Globus pallidus (tissue), 1 donor: ENCODE measurements around the gene CNPY3.
"Not testable (repeated sequence)": the region's sequence is repeated elsewhere in the genome, so short reads cannot be mapped to it uniquely, and the experiment has no call there.

Source experiments
- DNase-seq: peaks from one replicate; pipeline ENCODE4 v3.0.0-alpha.2; 2015; ENCODE audit warnings: low spot score

Gene CNPY3

DNA sequence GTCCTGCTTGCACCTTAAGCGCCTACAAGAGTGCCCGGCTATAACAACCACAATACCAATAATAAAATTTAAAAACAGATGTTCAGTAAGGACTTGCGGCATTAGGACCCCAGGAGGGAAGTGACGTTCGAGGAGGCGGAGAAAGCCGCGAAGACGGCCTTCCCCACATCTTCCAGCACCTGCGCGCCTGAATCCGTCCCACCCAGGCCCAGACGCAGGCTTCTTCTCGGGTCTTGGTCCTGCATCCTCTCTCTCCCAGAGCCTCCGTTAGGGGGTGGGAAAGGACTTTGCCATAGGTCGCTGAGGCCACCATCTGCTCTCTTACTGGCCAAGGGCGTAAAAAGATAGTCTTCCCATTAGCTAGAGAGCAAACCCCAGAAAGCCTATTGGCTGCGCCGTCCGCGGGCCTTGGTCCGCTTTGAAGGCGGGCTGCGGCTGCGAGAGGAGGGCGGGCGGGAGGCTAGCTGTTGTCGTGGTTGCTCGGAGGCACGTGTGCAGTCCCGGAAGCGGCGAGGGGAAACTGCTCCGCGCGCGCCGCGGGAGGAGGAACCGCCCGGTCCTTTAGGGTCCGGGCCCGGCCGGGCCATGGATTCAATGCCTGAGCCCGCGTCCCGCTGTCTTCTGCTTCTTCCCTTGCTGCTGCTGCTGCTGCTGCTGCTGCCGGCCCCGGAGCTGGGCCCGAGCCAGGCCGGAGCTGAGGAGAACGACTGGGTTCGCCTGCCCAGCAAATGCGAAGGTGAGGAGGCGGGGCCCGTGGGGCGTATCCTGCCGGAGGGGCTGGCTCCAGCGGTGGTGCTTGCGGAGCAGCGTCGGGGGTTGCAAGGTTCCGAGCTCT lies at the start of gene CNPY3:
TSS of gene CNPY3 (plus strand) at position 495 of the 835 bp plus-strand sequence. CDS start at position 586, 91 bp downstream.
- peak; percentile 95 for DNase-seq

- DNase-seq, result not testable (repeated sequence)
Measured at GRCh38 chr6:42880240-42880817, 49.0 kb upstream of the CNPY3 start.

- not testable (repeated sequence) for DNase-seq
Measured at GRCh38 chr6:42880871-42881270, 48.4 kb upstream of the CNPY3 start.

DNA sequence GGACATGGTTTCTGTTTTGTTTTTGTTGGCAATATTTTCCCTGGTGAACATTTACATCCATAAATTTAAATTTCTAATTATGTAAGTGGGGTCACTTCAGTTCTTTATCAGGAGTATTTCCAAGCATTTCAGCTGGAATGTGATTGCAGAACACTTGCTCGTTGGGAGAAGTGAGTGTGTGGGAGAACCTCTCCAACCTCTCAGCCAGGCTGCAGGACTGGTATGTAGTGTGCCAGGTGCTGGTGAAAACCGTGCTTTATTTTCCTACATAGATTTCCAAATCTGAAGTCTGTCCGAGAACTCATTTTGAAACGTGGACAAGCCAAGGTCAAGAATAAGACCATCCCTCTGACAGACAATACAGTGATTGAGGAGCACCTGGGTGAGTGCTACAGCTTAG lies 43.6 kb upstream of the CNPY3 start:
- no peak for DNase-seq

- DNase-seq, result not testable (repeated sequence)
Measured at GRCh38 chr6:42888201-42888600, 41.1 kb upstream of the CNPY3 start.

- DNase-seq, result no peak
Measured at GRCh38 chr6:42889815-42890214, 39.5 kb upstream of the CNPY3 start.

- peak; percentile 94 for DNase-seq
Measured at GRCh38 chr6:42890311-42891198, 38.7 kb upstream of the CNPY3 start.

DNA sequence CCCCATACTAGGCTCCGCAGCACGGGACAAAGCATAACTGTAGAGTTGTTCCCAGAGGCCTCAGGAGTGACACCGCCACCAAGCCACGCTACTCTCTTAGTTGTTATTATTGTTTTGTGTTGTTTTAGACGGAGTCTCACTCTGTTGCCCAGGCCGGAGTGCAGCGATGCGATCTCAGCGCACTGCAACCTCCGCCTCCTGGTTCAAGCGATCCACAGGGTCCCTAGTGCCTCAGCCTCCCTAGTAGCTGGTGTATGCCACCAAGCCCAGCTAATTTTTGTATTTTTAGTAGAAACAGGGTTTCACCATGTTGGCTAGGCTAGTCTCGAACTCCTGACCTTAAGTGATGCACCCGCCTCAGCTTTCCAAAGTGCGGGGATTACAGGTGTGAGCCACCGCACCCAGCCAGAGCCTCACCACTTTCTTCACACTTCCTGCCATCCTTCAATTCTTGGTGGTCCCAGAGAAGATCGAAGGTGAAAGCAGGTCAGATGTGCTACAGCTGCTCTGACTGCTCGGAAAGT lies 38.0 kb upstream of the CNPY3 start:
- no peak for DNase-seq

- DNase-seq, result not testable (repeated sequence)
Measured at GRCh38 chr6:42894041-42894828, 35.0 kb upstream of the CNPY3 start.

DNA sequence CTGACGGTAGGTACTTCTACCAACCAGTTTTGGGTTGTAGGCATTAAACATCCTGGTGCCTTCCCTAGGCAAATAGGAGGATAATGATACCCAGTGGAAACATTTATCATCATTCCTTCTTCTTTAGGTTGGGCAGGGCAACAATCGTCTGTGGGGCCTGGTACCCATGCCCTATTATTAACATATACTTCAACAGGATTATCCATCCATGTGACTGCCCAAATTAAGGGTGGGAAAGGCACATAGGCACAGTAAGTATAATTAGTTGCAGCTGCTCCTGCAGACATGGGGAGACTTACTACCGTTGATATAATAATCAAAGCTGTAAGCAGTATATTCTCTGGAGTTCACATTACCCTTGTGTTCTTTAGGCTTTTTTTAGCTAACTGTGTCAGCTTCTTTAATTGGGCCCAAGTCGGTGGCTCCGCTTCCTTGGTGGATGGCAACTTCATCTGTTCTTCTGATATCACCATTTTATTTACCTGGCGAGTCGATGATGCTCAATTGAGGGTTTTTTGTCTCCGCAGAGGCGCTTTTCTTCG lies 33.0 kb upstream of the CNPY3 start:
- no peak for DNase-seq

DNA sequence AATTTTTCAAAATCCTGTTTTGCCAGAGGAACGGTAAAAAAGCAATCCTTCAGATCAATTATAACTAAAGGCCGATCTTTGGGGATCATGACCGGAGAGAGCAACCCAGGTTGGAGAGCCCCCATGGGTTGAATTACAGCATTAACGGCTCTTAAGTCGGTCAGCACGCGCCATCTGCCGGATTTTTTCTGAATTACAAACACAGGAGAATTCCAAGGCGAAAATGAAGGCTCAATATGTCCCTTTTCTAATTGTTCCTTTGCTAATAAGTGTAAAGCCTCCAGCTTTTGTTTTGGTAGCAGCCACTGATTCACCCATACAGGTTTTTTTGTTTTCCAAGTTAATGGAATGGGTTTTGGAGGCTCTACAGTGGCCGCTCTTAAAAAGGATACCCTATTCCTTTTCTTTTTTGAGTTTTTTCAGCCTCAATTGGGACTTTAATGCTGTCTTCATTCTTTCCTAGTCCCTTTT lies 30.4 kb upstream of the CNPY3 start:
- peak; percentile 67 for DNase-seq

DNA sequence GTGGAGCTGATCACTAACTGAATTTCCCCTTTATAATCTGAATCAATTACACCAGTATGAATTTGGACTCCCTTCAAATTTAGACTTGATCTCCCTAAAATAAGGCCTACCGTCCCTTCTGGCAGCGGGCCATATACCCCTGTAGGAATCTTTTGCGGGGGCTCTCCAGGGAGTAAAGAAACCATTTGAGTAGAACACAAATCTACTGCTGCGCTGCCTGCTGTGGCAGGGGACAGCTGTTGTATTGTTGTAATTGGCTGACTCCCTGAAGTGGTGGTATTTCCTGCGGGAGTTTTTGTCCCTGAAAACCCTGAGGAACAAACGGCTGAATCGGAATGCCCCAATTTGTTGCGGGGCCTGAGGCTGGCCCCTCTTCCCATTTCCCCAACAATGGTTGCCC lies 29.4 kb upstream of the CNPY3 start:
- no peak for DNase-seq

DNA sequence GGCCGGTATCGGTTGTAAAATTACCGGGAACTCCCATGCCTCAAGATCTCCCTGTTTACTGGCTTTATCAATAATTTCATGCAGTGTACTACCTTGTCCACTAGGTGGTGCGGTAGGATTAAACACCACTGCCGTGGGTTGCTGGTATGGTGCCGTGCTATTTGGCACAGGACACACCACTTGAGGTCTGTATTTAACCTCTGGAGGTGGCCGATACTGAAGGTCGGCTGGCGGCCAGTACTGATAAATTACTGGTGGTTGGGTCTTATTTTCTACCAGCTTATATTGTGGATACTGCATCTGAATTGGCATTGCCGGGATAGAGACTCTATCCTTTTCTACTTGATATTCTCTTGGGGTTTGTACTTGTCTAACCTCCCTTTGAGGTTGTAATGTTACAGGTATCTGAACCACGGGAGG lies 27.7 kb upstream of the CNPY3 start:
- DNase-seq, result peak; percentile 78

DNA sequence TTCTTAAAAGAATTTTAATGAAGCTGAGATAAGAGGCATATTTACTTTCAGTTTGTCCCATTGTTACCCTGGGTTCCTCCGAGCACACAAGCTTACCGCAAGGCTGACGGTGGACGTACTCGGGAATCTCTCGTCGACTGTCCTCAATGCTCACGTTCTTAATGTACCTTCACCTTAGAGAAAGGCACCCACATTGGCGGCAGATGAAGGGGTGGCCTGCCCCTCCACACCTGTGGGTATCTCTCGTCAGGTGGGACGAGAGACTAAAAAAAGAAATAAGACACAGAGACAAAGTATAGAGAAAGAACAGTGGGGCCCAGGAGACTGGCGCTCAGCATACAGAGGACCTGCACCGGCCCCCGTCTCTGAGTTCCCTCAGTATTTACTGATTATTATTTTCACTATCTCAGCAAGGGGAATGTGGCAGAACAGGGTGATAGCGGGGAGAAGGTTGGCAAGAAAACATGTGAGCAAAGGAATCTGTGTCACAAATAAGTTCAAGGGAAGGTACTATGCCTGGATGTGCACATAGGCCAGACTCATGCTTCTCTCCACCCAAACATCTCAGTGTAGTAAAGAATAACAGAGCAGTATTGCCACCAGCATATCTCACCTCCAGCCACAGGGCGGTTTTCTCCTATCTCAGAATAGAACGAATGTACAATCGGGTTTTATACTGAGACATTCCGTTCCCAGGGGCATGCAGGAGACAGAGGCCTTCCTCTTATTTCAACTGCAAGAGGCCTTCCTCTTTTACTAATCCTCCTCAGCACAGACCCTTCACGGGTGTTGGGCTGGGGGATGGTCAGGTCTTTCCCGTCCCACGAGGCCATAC lies 26.6 kb upstream of the CNPY3 start:
- DNase-seq, result not testable (repeated sequence)

- DNase-seq, result no peak
Measured at GRCh38 chr6:42904467-42904866, 24.8 kb upstream of the CNPY3 start.

- no peak for DNase-seq
Measured at GRCh38 chr6:42907336-42907735, 21.9 kb upstream of the CNPY3 start.

DNA sequence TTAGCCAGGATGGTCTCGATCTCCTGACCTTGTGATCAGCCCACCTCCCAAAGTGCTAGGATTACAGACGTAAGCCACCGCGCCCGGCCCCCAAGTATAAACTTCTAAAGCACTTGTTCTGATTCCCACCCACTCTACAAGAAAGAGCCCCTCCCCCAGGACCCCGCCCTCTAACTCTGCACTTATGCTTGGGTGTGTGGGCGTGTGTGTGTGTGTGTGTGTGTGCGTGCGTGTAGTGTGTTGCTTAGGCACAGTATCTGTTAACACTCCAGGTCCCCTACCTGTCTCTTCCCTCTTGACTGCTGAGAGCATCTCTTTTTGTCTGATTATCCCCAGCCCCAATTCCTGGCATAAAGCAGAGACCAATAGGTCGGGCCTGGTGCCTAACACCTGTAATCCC lies 19.4 kb upstream of the CNPY3 start:
- DNase-seq, result no peak

- DNase-seq, result no peak
Measured at GRCh38 chr6:42911171-42912021, 17.9 kb upstream of the CNPY3 start.

GRCh38 chr6:42914546-42914945 lies 14.7 kb upstream of the CNPY3 start:
- no peak for DNase-seq
